ENCODE measurements around the gene ZCCHC17.

Gene ZCCHC17

GRCh38 chr1:31390071-31390470 lies 93.2 kb downstream of the ZCCHC17 start:
- TF ChIP-seq CTCF (IDR thresholded peaks at IDR 0.05; ENCODE audit: low read depth, low read length) (no peak), MYC (IDR thresholded peaks at IDR 0.05; ENCODE audit: low read depth, low read length) (no peak), POLR2A (IDR thresholded peaks at IDR 0.05; ENCODE audit: extremely low read depth, insufficient read length) (no peak), MAX (IDR thresholded peaks at IDR 0.05; ENCODE audit: low read depth, low read length) (no peak)
- DNase-seq (ENCODE audit: low read depth), result no peak
- H3K4me3 ChIP-seq (ENCODE audit: low read depth, low read length), result no peak overlapping the region

GRCh38 chr1:31393463-31393862 lies 96.6 kb downstream of the ZCCHC17 start:
- DNase-seq (ENCODE audit: low read depth), result no peak
- H3K4me3 ChIP-seq (ENCODE audit: low read depth, low read length), result no peak overlapping the region
- TF ChIP-seq MAX (IDR thresholded peaks at IDR 0.05; ENCODE audit: low read depth, low read length), result no peak
- no peak for TF ChIP-seq CTCF (IDR thresholded peaks at IDR 0.05; ENCODE audit: low read depth, low read length)
- no peak for TF ChIP-seq MYC (IDR thresholded peaks at IDR 0.05; ENCODE audit: low read depth, low read length)
- TF ChIP-seq POLR2A (IDR thresholded peaks at IDR 0.05; ENCODE audit: extremely low read depth, insufficient read length), result no peak

- no peak overlapping the region for H3K4me3 ChIP-seq (ENCODE audit: low read depth, low read length)
- peak; percentile 86 for DNase-seq (ENCODE audit: low read depth)
- TF ChIP-seq MAX (IDR thresholded peaks at IDR 0.05; ENCODE audit: low read depth, low read length), result peak; percentile 60
- TF ChIP-seq POLR2A (IDR thresholded peaks at IDR 0.05; ENCODE audit: extremely low read depth, insufficient read length), result no peak
- TF ChIP-seq CTCF (IDR thresholded peaks at IDR 0.05; ENCODE audit: low read depth, low read length), result peak; percentile 69
- peak; percentile 52 for TF ChIP-seq MYC (IDR thresholded peaks at IDR 0.05; ENCODE audit: low read depth, low read length)
Measured at GRCh38 chr1:31394584-31395193, 97.9 kb downstream of the ZCCHC17 start.

GRCh38 chr1:31396633-31397351 lies 100.0 kb downstream of the ZCCHC17 start:
- DNase-seq (ENCODE audit: low read depth), result peak; percentile 95
- TF ChIP-seq MYC (IDR thresholded peaks at IDR 0.05; ENCODE audit: low read depth, low read length) (peak; percentile 78), POLR2A (IDR thresholded peaks at IDR 0.05; ENCODE audit: extremely low read depth, insufficient read length) (no peak), MAX (IDR thresholded peaks at IDR 0.05; ENCODE audit: low read depth, low read length) (peak; percentile 69; the same call in 1 of the 2 replicates), CTCF (IDR thresholded peaks at IDR 0.05; ENCODE audit: low read depth, low read length) (peak; percentile 60)
- no peak overlapping the region for H3K4me3 ChIP-seq (ENCODE audit: low read depth, low read length)

- TF ChIP-seq POLR2A (IDR thresholded peaks at IDR 0.05; ENCODE audit: extremely low read depth, insufficient read length), result no peak
- no peak for TF ChIP-seq CTCF (IDR thresholded peaks at IDR 0.05; ENCODE audit: low read depth, low read length)
- TF ChIP-seq MAX (IDR thresholded peaks at IDR 0.05; ENCODE audit: low read depth, low read length), result no peak
- no peak for TF ChIP-seq MYC (IDR thresholded peaks at IDR 0.05; ENCODE audit: low read depth, low read length)
- H3K4me3 ChIP-seq (ENCODE audit: low read depth, low read length), result no peak overlapping the region
- peak; percentile 44 for DNase-seq (ENCODE audit: low read depth)
Measured at GRCh38 chr1:31397360-31398095, 100.7 kb downstream of the ZCCHC17 start.

Data from NB4 (cell line).